Aorta (tissue), 5 donors: ENCODE measurements around the gene GNB1. TPM values are rescaled to one million over a fixed set of nuclear protein-coding genes. Genes with fewer than 3 reads are reported as not detected.

Experiments
- ATAC-seq: fragments of 200-7000 bp; cut with Tn5 transposase; one replicate; pipeline ENCODE4 v1.9.1; 2022; ENCODE audit warnings: moderate library complexity; ENCODE audit not compliant: low FRiP score
- DNase-seq, 2 donors: peaks; one replicate each; pipeline ENCODE4 v3.0.0-alpha.2; 2020
- H3K27ac ChIP-seq, 2 donors: one replicate each; pipeline ENCODE4 v1.5.1; 2013; ENCODE audit warnings: low read length in 2 of 2, mild to moderate bottlenecking in 2 of 2, moderate library complexity in 2 of 2, control low read depth in 1 of 2, inconsistent platforms in 1 of 2, low read depth in 1 of 2
- H3K27me3 ChIP-seq, 2 donors: one replicate each; pipeline ENCODE4 v1.6.1; 2013; ENCODE audit warnings: control low read depth in 1 of 2, low read length in 1 of 2, mild to moderate bottlenecking in 1 of 2, moderate library complexity in 1 of 2; ENCODE audit not compliant: insufficient read depth in 2 of 2, control insufficient read depth in 1 of 2
- H3K36me3 ChIP-seq, 2 donors: one replicate each; pipeline ENCODE4 v1.6.1; 2013; ENCODE audit warnings: control low read depth in 1 of 2, low read length in 1 of 2, mild to moderate bottlenecking in 1 of 2; ENCODE audit not compliant: insufficient read depth in 2 of 2, control insufficient read depth in 1 of 2
- H3K4me1 ChIP-seq, 2 donors: one replicate each; pipeline ENCODE4 v1.6.1; 2013; ENCODE audit warnings: low read length in 2 of 2, control low read depth in 1 of 2, mild to moderate bottlenecking in 1 of 2, moderate library complexity in 1 of 2; ENCODE audit not compliant: insufficient read depth in 2 of 2, control insufficient read depth in 1 of 2
- H3K4me3 ChIP-seq, 2 donors: one replicate each; pipeline ENCODE4 v1.5.1; 2013; ENCODE audit warnings: low read length in 2 of 2, control low read depth in 1 of 2, mild to moderate bottlenecking in 1 of 2
- H3K9me3 ChIP-seq: one replicate; pipeline ENCODE4 v1.6.1; 2013; ENCODE audit warnings: mild to moderate bottlenecking, low read length; ENCODE audit not compliant: control insufficient read depth
- WGBS, 2 donors: extraction: QIAGEN DNeasy Blood & Tissue Kit; methylation state at CpG; one replicate each; pipeline ENCODE4 v1.1.7; 2013; 5-methylcytosine and 5-hydroxymethylcytosine counted together
- intact Hi-C, 2 donors: fragments of 100-400 bp; cut with DNase I; formaldehyde crosslinking; loops; one replicate each; pipeline versions ENCODE4 v1.14.2 to v1.15.0; 2022
- polyA plus RNA-seq, 2 donors: library from polyadenylated mRNA; stranded (reverse); fragments of 200-250 nt; gene quantifications; one replicate each; pipeline ENCODE4 v1.2.3, GENCODE V29; 2013
- total RNA-seq, 2 donors: library from RNA; stranded (reverse); fragmentation: NEBNext Ultra II Directional; extraction: Animal tissue kit (Norgen Biotek cat#: 25700); gene quantifications; one replicate each; pipeline ENCODE4 v1.2.1, GENCODE V29; 2021
- donor health status: healthy with polysubstance abuse.
- donor health status: Bipolar disorder and iron deficiency.
- donor health status: DM: no; HTN: no; CAD: no.
- donor health status: DM: no; HTN: no; CAD: no.
- donor health status: DM: yes; HTN: yes; CAD: no.

GNB1 gene
- total and polyA plus RNA-seq, 4 donors, result 142 to 312 (median 248) TPM

DNA sequence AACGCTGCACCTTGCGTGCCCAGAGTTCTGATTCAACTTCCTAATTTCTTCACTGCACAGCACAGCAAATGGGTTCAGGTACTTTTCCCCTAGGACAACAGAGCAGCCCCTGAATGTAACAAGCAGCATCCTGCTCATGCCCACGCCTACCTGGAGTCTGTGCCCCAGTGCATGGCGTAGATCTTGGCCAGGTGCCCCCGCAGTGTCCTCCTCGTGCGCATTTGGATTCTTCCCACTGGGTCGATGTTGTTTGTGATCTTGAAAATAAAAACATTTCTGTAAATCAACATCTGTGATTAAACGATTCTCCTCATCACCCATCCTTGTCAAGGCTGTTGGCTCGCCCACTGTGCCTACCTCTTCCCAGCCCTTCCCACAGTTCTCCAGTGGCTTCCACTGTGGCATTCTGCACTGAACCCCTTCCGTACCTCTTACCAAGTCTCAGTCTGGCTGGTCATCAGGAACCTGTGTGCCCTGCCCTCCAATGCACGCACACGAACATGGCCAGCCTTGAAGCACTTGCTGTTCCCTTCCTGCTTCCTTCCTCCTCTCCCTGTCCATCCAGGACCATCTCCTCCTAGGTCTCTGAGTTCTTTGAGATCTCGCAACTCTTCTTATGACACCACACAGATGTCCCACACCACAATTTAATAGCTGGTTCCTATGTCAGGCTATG lies 75.1 kb downstream of the GNB1 start:
- intact Hi-C loops, result loop anchor here in 1 of 2 donors (10.0 kb wide), 1 partner anchor 69 kb away; no protein-coding TSS in a partner anchor
- DNase-seq, result peak in 1 of 2 donors; percentile 67

DNA sequence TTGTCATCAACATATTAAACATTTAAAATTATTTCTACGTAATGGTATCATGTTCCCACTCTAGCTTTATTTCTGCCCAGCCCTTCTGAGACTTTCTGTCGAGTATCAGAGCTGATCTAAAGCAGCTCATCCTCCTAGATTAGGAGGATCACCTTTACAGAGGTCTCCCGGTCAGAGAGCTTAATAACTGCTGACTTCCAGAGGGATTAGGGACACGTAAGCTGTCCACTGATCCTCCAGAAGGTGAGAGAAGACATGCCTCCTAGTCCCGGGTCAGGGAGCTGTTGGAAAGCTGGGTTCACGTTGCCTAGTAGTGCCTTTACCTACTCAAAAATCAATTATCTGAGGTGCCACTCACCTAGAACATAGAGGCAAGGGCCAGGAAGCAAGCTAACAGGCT lies 81.4 kb downstream of the GNB1 start:
- DNase-seq, result peak in 1 of 2 donors; percentile 7
- no peaks in the 10 kb centered on the region for H3K36me3 ChIP-seq
- H3K27me3 ChIP-seq, result no peaks in the 10 kb centered on the region
- H3K4me1 ChIP-seq, result peaks cover 0 to 3% of the 10 kb centered on the region in 2 donors
- 89 to 91% methylated on average over 6 of the region's 6 CpGs for WGBS, 2 donors
- H3K27ac ChIP-seq, result peak overlapping the region in 1 of 2 donors; percentile 14
- intact Hi-C loops, result no loop called here
- H3K9me3 ChIP-seq, result no peaks in the 10 kb centered on the region
- no peak overlapping the region for H3K4me3 ChIP-seq
- no peak for ATAC-seq

More for the DNA sequence above, 75.1 kb downstream of the GNB1 start:
- Histone ChIP-seq H3K4me1 (no peaks in the 10 kb centered on the region), H3K4me3 (no peak overlapping the region), H3K9me3 (no peaks in the 10 kb centered on the region), H3K27me3 (no peaks in the 10 kb centered on the region), H3K27ac (no peak overlapping the region), H3K36me3 (peaks cover 0 to 2% of the 10 kb centered on the region in 2 donors)
- no peak for ATAC-seq
- 91 to 92% methylated on average over 14 of the region's 14 CpGs for WGBS, 2 donors

DNA sequence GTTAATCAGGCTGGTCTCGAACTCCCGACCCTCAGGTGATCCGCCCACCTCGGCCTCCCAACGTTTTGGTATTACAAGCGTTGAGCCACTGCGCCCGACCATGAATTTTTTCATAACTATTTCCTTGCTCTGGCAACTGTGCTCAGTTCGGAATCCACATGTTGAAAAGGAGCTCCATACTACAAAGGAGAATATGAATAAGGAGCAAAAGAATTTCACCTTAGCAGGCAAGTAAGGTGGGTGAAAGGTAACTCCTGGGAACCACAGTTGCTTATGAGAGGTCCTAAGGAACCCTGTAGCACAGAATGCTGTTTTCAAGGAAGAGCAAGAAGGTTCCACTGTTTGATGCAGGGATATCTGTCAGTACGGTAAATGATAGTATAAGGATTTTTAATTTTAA lies 82.7 kb downstream of the GNB1 start:
- H3K27me3 ChIP-seq, result no peaks in the 10 kb centered on the region
- peaks cover 0 to 2% of the 10 kb centered on the region in 2 donors for H3K36me3 ChIP-seq
- peaks cover 0 to 3% of the 10 kb centered on the region in 2 donors for H3K4me1 ChIP-seq
- H3K4me3 ChIP-seq, result no peak overlapping the region
- DNase-seq (peak in 1 of 2 donors; percentile 43), ATAC-seq (no peak)
- 92 to 93% methylated on average over 10 of the region's 10 CpGs for WGBS, 2 donors
- no peak overlapping the region for H3K27ac ChIP-seq
- no peaks in the 10 kb centered on the region for H3K9me3 ChIP-seq
- intact Hi-C loops, result no loop called here

DNA sequence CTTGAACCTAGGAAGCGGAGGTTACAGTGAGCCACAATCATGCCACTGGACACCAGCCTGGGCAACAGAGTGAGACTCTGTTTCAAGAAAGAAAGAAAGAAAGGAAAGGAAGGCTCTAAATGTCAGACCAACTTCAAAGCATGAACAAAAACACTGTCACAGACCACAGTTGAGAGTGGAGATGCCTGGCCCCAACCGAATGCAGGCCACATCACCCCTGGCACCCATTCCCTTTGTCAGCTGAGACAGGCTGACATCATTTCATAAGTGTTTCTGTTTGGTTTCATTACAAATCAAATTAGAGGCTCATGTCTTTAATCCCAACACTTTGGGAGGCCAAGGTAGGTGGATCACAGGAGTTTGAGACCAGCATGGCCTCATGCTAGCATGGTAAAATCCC lies 84.0 kb downstream of the GNB1 start:
- no peak for ATAC-seq
- peaks cover 3% of the 10 kb centered on the region in 2 donors for H3K36me3 ChIP-seq

DNA sequence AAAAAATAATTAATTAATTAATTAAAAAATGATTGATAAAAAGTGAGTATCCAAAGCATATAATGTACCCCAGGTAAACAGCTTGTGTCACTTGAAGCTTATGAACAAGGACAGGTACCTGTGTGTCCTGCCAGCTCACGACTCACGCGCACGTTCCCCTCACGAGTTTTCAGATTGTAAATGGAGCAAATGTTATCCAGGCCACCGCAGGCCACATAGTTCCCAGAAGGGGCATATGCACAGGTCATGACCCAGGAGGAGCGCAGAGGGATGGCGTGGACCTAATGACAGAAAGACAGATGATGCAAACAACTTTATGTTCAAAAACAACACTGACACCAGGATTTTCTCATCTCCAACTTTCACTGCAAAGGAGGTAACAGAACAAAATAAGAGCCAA lies 86.6 kb downstream of the GNB1 start:
- Histone ChIP-seq H3K4me3 (no peak overlapping the region), H3K27me3 (no peaks in the 10 kb centered on the region), H3K27ac (no peak overlapping the region), H3K9me3 (no peaks in the 10 kb centered on the region), H3K4me1 (peaks cover 0 to 3% of the 10 kb centered on the region in 2 donors), H3K36me3 (peaks cover 3 to 4% of the 10 kb centered on the region in 2 donors)
- intact Hi-C loops, result no loop called here
- 85 to 87% methylated on average over 8 of the region's 8 CpGs for WGBS, 2 donors
- no peak for ATAC-seq
- peak in 1 of 2 donors; percentile 57 for DNase-seq

More for the DNA sequence above, 84.0 kb downstream of the GNB1 start:
- peak in 1 of 2 donors; percentile 63 for DNase-seq
- H3K4me3 ChIP-seq, result no peak overlapping the region
- peaks cover 0 to 3% of the 10 kb centered on the region in 2 donors for H3K4me1 ChIP-seq
- peak overlapping the region; percentile 51 to 80 for H3K27ac ChIP-seq
- 45 to 51% methylated on average over 2 of the region's 2 CpGs for WGBS, 2 donors
- no peaks in the 10 kb centered on the region for H3K27me3 ChIP-seq
- H3K9me3 ChIP-seq, result no peaks in the 10 kb centered on the region
- intact Hi-C loops, result no loop called here

DNA sequence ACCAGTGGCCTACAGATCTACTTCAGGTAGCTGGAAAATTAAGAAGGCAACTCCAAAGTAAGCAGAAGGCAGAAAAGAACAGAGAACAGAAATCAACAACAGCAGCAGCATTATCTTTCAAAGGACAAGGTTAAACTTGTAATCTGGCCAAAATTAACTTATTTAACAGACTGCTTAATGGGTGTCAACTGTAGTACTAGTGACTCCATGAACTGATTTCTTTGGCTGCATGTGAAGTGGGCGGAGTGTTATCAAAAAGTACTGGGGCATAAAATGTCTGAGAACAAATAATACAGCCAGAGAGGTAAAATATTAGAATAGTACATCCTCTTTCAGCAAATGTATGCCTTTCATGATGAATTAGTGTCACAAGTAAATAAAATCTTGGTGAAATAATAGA lies 88.0 kb downstream of the GNB1 start:
- Histone ChIP-seq H3K9me3 (no peaks in the 10 kb centered on the region), H3K27ac (no peak overlapping the region), H3K36me3 (peaks cover 3 to 4% of the 10 kb centered on the region in 2 donors), H3K4me1 (peaks cover 0 to 3% of the 10 kb centered on the region in 2 donors), H3K4me3 (no peak overlapping the region), H3K27me3 (no peaks in the 10 kb centered on the region)
- DNase-seq, result no peak
- 96 to 100% methylated on average over 1 of the region's 1 CpG for WGBS, 2 donors
- intact Hi-C loops, result no loop called here
- no peak for ATAC-seq

DNA sequence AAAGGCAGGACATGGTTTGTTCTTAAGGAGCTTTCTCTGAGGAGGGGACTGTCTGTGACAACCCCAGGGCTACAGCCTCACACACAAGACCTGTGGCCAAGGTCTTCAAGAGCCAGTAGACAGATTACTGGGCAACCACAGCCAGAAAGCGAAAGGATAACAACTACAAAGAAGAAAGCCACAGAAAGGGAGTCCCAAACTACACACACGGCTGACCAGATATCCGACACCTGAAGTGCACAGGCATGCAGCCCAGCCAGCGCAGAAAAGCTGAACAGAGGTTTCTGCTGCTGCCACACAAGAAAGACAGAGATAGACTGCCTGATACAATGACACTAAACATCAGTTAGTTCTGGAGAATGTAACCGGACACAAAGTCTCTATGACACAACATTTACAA lies 91.2 kb downstream of the GNB1 start:
- ATAC-seq (no peak), DNase-seq (peak in 1 of 2 donors; percentile 16)
- Histone ChIP-seq H3K9me3 (no peaks in the 10 kb centered on the region), H3K36me3 (peaks cover 3 to 4% of the 10 kb centered on the region in 2 donors), H3K27me3 (no peaks in the 10 kb centered on the region), H3K4me3 (no peak overlapping the region), H3K4me1 (no peaks in the 10 kb centered on the region), H3K27ac (no peak overlapping the region)
- 82 to 85% methylated on average over 5 of the region's 5 CpGs for WGBS, 2 donors
- intact Hi-C loops, result no loop called here

DNA sequence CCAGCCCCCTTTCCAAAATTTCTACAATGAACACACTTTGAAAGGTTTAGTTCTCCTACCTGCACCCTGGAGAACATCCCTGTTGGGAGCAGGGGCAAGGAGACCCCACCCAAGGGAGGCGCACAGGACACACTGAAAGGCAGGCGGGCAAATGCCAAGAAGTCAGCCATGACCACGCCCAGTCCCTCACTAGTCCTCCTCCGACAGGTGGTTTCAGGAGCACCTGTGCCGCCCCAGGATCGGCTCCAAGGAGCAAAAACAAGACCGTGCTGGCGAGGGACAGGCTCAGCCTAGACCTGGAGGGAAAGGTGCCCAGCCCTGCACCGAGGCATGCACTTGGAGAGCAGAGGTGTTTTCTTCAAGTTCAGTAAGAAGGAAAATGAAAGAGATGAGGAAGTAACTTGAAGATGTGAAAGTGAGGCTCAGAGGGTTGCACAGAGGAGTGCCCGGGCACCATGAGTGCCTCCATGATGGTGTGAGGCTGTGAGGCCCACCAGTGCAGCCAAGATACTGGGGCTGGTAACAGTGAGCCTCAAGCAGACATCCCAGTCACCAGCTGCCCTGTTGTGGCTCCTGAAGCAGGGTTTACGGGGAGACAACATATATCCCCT lies 93.1 kb downstream of the GNB1 start:
- Histone ChIP-seq H3K4me3 (no peak overlapping the region), H3K4me1 (no peaks in the 10 kb centered on the region), H3K9me3 (no peaks in the 10 kb centered on the region), H3K27me3 (no peaks in the 10 kb centered on the region), H3K36me3 (peaks cover 1 to 3% of the 10 kb centered on the region in 2 donors), H3K27ac (no peak overlapping the region)
- 92 to 93% methylated on average over 11 of the region's 11 CpGs for WGBS, 2 donors
- ATAC-seq (no peak), DNase-seq (peak in 1 of 2 donors; percentile 65)
- intact Hi-C loops, result no loop called here

DNA sequence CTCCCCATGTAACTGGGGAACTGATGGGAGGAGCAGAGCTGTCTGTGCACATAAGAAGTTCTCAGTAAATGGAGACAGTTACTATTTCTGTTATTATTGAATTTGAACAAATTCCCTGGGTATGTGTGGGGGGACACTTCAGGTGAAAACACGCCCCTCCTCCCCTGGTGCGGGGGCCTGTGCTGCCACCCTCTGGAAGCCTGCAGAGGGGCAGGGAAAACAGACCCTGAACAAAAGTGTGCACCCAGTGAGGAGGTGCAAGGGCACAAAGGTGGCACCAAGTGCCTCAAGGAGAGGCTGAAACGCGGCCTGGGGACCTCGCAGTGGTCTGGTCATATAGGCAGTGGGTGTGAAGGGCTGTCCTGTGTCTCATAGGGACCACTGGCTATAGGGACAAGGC lies 94.4 kb downstream of the GNB1 start:
- WGBS, 2 donors, result 87 to 89% methylated on average over 5 of the region's 5 CpGs
- Histone ChIP-seq H3K27ac (no peak overlapping the region), H3K9me3 (no peaks in the 10 kb centered on the region), H3K4me3 (no peak overlapping the region), H3K36me3 (peaks cover 0 to 1% of the 10 kb centered on the region in 2 donors), H3K27me3 (no peaks in the 10 kb centered on the region), H3K4me1 (no peaks in the 10 kb centered on the region)
- DNase-seq (peak in 1 of 2 donors; percentile 64), ATAC-seq (no peak)
- intact Hi-C loops, result no loop called here
